ENCODE results near the gene PPARG. TPM values are rescaled to one million over a fixed set of nuclear protein-coding genes. Genes with fewer than 3 reads are reported as not detected.

Gene PPARG
- total RNA-seq, 1 experiment from 2014 or later: 71.6 TPM

- Histone ChIP-seq H3K79me2 (ENCODE audit: insufficient read depth, low read length) (peaks cover 11% of the 10 kb centered on the region), H2AFZ (ENCODE audit: low read depth, low read length, poor library complexity, severe bottlenecking) (no peak overlapping the region), H3K4me3 (replicated peaks in 1 of 2; ENCODE audit: low read depth in 1 of 2, low read length in 2 of 2) (no peak overlapping the region), H3K9me3 (ENCODE audit: control insufficient read depth in 1 of 2, insufficient read depth in 1 of 2, low read depth in 1 of 2, low read length in 2 of 2) (no peaks in the 10 kb centered on the region), H3K27ac (ENCODE audit: low read depth, low read length) (no peak overlapping the region), H3K4me1 (ENCODE audit: control insufficient read depth in 1 of 2, insufficient read depth in 2 of 2, low read length in 2 of 2) (peaks cover 3 to 16% of the 10 kb centered on the region in 2 experiments; a peak in 3 of 4 replicates), H4K20me1 (ENCODE audit: insufficient read depth) (no peaks in the 10 kb centered on the region), H3K36me3 (ENCODE audit: control insufficient read depth in 1 of 2, insufficient read depth in 2 of 2, low read length in 2 of 2) (no peaks in the 10 kb centered on the region), H3K4me2 (ENCODE audit: low read length) (no peak overlapping the region), H3K27me3 (ENCODE audit: insufficient read depth, low read length) (no peaks in the 10 kb centered on the region), H3K9ac (ENCODE audit: low read length) (no peak overlapping the region), H3K9me2 (ENCODE audit: insufficient read depth) (no peaks in the 10 kb centered on the region)
- POLR2A ChIA-PET: no interaction called here
- RAD21 ChIA-PET (ENCODE audit: low non-redundant PET in 1 of 2, low total read pairs in 2 of 2, uncharacterized antibody in 2 of 2, unreplicated experiment in 2 of 2): no interaction called here
- BruUV-seq (replicated peaks): no TSS peak
- intact Hi-C loops (cut with micrococcal nuclease): no loop called here
- ATAC-seq (no peak), DNase-seq (ENCODE audit: low read depth, low spot score) (no peak)
- TF ChIP-seq ATF3 (IDR thresholded peaks at IDR 0.05): no peak
- no peak for TF ChIP-seq CEBPB (IDR thresholded peaks at IDR 0.05; ENCODE audit: low read depth)
- TF ChIP-seq FOSL1 (IDR thresholded peaks at IDR 0.05; ENCODE audit: low read depth): no peak
- no peak for TF ChIP-seq EGR1 (IDR thresholded peaks at IDR 0.05; ENCODE audit: low read depth)
- TF ChIP-seq CTCF (IDR thresholded peaks at IDR 0.05 in 2 of 3, conservative IDR thresholded peaks at IDR 0.05 in 1 of 3; ENCODE audit: borderline replicate concordance in 1 of 3, insufficient read depth in 1 of 3, low read depth in 2 of 3, low read length in 2 of 3): no peak
- TF ChIP-seq ZNF274 (IDR thresholded peaks at IDR 0.05; ENCODE audit: low read depth, low read length): no peak
- no peak for TF ChIP-seq EZH2phosphoT487 (IDR thresholded peaks at IDR 0.05; ENCODE audit: borderline replicate concordance)
- TF ChIP-seq MAX (IDR thresholded peaks at IDR 0.05): no peak
- TF ChIP-seq EZH2 (IDR thresholded peaks at IDR 0.05): no peak
- CTCF ChIA-PET: no interaction called here
These were observed 27.4 kb downstream of the PPARG start for GRCh38 chr3:12316253-12316652.
